WTC11 (cell line): Measurements from ENCODE around the gene PHF24. TPM values are rescaled to one million over a fixed set of nuclear protein-coding genes. Genes with fewer than 3 reads are reported as not detected.

Source experiments
- ATAC-seq: fragments of 200-7000 bp; cut with Tn5 transposase; 2 replicates; pipeline ENCODE4 v1.10.0; 2021; ENCODE audit warnings: mild to moderate bottlenecking, moderate library complexity
- CTCF ChIA-PET: fragments of 300-600 bp; sonication (Branson Sonifier 250); formaldehyde crosslinking; loops from one replicate; lab custom pipeline; 2021; ENCODE audit warnings: antibody characterized with exemption; lab: Charles Lee
- POLR2A ChIA-PET: fragments of 350-600 bp; sonication (Branson Sonifier 250); formaldehyde crosslinking; loops from one replicate; lab custom pipeline; 2021; ENCODE audit warnings: antibody characterized with exemption; lab: Charles Lee
- DNase-seq: peaks from one replicate; pipeline ENCODE4 v3.0.0; 2021; ENCODE audit warnings: low spot score
- H3K27ac Mint-ChIP-seq: 2 replicates; pipeline ENCODE4 v1.8.0; 2021; ENCODE audit warnings: mixed read lengths
- H3K27me3 Mint-ChIP-seq: 2 replicates; pipeline ENCODE4 v1.8.0; 2021; ENCODE audit warnings: low read depth, mild to moderate bottlenecking, moderate library complexity, mixed read lengths
- H3K36me3 Mint-ChIP-seq: 2 replicates; pipeline ENCODE4 v1.8.0; 2021; ENCODE audit warnings: mixed read lengths
- H3K4me1 Mint-ChIP-seq: 2 replicates; pipeline ENCODE4 v1.8.0; 2022; ENCODE audit warnings: mixed read lengths
- H3K4me3 Mint-ChIP-seq: 2 replicates; pipeline ENCODE4 v1.8.0; 2021; ENCODE audit warnings: mild to moderate bottlenecking, moderate library complexity, mixed read lengths
- H3K9me3 Mint-ChIP-seq: 2 replicates; pipeline ENCODE4 v1.8.0; 2021; ENCODE audit warnings: mixed read lengths
- CREB1 ChIP-seq: sonication (generic); formaldehyde crosslinking; IDR thresholded peaks from 2 replicates; pipeline ENCODE4 v1.8.0; 2023; ENCODE audit warnings: mild to moderate bottlenecking, missing genetic modification reagents
- EMX1 ChIP-seq: fragments of 250-450 bp; sonication (Bioruptor Pico); IDR thresholded peaks from 2 replicates; pipeline ENCODE4 v1.8.0; 2021; ENCODE audit warnings: mild to moderate bottlenecking
- FOXJ3 ChIP-seq: sonication (generic); formaldehyde crosslinking; IDR thresholded peaks from 2 replicates; pipeline ENCODE4 v1.9.0; 2021; ENCODE audit warnings: missing genetic modification reagents, mild to moderate bottlenecking, borderline replicate concordance
- GABPB1 ChIP-seq: sonication (generic); formaldehyde crosslinking; IDR thresholded peaks from 2 replicates; pipeline ENCODE4 v1.8.1; 2023; ENCODE audit warnings: mild to moderate bottlenecking, missing genetic modification reagents
- TEAD4 ChIP-seq: sonication (generic); formaldehyde crosslinking; IDR thresholded peaks from 2 replicates; pipeline ENCODE4 v1.8.0; 2022; ENCODE audit warnings: mild to moderate bottlenecking, missing genetic modification reagents
- ZNF219 ChIP-seq: sonication (generic); formaldehyde crosslinking; IDR thresholded peaks from 2 replicates; pipeline ENCODE4 v1.8.0; 2023; ENCODE audit warnings: missing genetic modification reagents, mild to moderate bottlenecking, borderline replicate concordance
- ZNF317 ChIP-seq: sonication (generic); formaldehyde crosslinking; IDR thresholded peaks from 2 replicates; pipeline ENCODE4 v1.8.1; 2023; ENCODE audit warnings: low read depth, mild to moderate bottlenecking, moderate library complexity, missing genetic modification reagents, borderline replicate concordance
- ZNF396 ChIP-seq: fragments of 250-450 bp; sonication (Bioruptor Pico); IDR thresholded peaks from 2 replicates; pipeline ENCODE4 v1.8.0; 2021; ENCODE audit warnings: mild to moderate bottlenecking, moderate library complexity, borderline replicate concordance
- ZNF423 ChIP-seq: fragments of 250-450 bp; sonication (Bioruptor Pico); IDR thresholded peaks from 2 replicates; pipeline ENCODE4 v2.1.2; 2022; ENCODE audit warnings: mild to moderate bottlenecking, moderate library complexity
- ZNF671 ChIP-seq: fragments of 250-450 bp; sonication (Bioruptor Pico); IDR thresholded peaks from 2 replicates; pipeline ENCODE4 v1.8.0; 2021; ENCODE audit warnings: mild to moderate bottlenecking
- total RNA-seq: library from RNA; stranded (reverse); gene quantifications from 3 replicates; pipeline ENCODE4 v1.2.3, GENCODE V29; 2021
- TF ChIP-seq, protein P1 (sequence below): sonication (generic); formaldehyde crosslinking; IDR thresholded peaks from 2 replicates; pipeline ENCODE4 v1.8.0; 2023; ENCODE audit warnings: missing genetic modification reagents, mild to moderate bottlenecking, borderline replicate concordance
- TF ChIP-seq, protein P2 (sequence below): fragments of 250-450 bp; sonication (Bioruptor Pico); conservative IDR thresholded peaks from 2 replicates; pipeline ENCODE4 v1.9.0; 2021; ENCODE audit warnings: mild to moderate bottlenecking
- TF ChIP-seq, protein P3 (sequence below): sonication (generic); formaldehyde crosslinking; IDR thresholded peaks from 2 replicates; pipeline ENCODE4 v1.8.1; 2022; ENCODE audit warnings: missing genetic modification reagents, borderline replicate concordance
- TF ChIP-seq, protein P4 (sequence below): fragments of 250-450 bp; sonication (Bioruptor Pico); IDR thresholded peaks from 2 replicates; pipeline ENCODE4 v1.9.0; 2021; ENCODE audit warnings: mild to moderate bottlenecking, borderline replicate concordance
- TF ChIP-seq, protein P5 (sequence below): sonication (generic); formaldehyde crosslinking; IDR thresholded peaks from 2 replicates; pipeline ENCODE4 v1.8.0; 2022; ENCODE audit warnings: mild to moderate bottlenecking, missing genetic modification reagents

The PHF24 gene
- total RNA-seq, 1 experiment from 2014 or later = 0.59 TPM

DNA sequence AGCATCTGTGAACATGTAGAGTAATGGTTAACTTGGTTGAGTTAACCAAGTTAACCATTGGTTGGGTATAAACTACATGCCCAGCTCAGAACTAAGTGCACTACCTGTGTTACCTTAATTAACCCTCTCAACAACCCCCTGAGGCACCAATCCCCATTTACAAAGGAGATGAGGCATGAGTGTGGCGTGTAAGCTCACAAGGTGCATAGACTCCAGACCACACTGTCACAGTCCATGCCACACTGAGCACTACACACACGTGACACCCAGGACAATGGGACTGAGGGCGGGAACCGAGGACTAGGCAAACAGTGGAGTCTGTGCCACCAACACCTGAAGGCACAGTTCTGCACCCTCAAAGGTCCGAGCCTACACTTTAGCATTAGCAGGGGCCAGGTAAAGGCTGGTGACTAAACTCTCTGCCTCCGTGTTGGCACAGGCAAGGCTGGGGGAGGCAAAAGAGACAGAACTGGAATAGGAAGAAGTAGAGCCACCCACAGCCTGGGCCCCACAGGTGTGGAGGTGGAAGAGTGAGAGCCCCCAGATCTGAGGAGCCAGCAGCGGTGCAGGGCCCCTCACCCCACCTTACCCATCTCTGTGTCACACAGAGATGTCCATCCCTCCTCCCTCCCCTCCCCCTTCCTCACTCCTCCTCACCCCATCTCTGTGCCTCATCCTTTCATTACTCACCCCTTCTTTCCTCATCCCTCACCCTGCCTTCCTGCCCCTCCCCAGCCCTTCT, 29.2 kb downstream of the PHF24 start (continued):
- TF ChIP-seq GABPB1 (CRISPR knock-in tag) (no peak), ZNF317 (CRISPR knock-in tag) (no peak), EMX1 (no peak)
- TF ChIP-seq, protein P1, sequence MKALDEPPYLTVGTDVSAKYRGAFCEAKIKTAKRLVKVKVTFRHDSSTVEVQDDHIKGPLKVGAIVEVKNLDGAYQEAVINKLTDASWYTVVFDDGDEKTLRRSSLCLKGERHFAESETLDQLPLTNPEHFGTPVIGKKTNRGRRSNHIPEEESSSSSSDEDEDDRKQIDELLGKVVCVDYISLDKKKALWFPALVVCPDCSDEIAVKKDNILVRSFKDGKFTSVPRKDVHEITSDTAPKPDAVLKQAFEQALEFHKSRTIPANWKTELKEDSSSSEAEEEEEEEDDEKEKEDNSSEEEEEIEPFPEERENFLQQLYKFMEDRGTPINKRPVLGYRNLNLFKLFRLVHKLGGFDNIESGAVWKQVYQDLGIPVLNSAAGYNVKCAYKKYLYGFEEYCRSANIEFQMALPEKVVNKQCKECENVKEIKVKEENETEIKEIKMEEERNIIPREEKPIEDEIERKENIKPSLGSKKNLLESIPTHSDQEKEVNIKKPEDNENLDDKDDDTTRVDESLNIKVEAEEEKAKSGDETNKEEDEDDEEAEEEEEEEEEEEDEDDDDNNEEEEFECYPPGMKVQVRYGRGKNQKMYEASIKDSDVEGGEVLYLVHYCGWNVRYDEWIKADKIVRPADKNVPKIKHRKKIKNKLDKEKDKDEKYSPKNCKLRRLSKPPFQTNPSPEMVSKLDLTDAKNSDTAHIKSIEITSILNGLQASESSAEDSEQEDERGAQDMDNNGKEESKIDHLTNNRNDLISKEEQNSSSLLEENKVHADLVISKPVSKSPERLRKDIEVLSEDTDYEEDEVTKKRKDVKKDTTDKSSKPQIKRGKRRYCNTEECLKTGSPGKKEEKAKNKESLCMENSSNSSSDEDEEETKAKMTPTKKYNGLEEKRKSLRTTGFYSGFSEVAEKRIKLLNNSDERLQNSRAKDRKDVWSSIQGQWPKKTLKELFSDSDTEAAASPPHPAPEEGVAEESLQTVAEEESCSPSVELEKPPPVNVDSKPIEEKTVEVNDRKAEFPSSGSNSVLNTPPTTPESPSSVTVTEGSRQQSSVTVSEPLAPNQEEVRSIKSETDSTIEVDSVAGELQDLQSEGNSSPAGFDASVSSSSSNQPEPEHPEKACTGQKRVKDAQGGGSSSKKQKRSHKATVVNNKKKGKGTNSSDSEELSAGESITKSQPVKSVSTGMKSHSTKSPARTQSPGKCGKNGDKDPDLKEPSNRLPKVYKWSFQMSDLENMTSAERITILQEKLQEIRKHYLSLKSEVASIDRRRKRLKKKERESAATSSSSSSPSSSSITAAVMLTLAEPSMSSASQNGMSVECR = no peak
- TF ChIP-seq, protein P2, sequence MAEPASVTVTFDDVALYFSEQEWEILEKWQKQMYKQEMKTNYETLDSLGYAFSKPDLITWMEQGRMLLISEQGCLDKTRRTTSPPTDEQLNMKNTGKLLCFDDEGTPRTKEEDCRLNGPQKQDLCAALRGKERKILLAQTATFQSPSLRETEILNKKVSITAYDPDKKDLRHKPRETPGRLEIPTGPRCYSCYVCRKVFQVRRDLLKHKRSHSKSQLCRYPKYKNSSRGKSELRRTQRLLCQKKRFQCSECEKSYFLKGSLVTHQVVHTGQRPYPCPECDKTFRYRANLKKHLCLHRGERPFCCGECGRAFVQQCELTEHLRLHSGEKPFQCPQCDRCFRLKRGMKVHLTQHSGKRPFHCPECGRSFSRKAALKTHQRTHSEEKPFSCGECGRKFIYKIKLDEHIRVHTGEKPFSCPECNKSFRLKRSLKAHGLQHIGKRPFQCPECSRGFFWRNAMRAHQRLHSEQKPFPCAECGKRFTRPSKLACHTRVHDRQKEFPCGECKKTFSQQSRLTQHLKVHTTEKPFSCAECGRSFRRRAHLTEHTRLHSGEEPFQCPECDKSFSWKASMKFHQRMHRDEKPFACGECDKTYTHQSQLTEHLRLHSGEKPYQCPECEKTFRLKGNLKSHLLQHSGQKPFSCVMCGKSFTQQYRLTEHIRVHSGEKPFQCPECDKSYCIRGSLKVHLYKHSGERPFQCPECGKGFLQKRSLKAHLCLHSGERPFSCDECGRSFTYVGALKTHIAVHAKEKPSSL (CRISPR knock-in tag) = no peak

DNA sequence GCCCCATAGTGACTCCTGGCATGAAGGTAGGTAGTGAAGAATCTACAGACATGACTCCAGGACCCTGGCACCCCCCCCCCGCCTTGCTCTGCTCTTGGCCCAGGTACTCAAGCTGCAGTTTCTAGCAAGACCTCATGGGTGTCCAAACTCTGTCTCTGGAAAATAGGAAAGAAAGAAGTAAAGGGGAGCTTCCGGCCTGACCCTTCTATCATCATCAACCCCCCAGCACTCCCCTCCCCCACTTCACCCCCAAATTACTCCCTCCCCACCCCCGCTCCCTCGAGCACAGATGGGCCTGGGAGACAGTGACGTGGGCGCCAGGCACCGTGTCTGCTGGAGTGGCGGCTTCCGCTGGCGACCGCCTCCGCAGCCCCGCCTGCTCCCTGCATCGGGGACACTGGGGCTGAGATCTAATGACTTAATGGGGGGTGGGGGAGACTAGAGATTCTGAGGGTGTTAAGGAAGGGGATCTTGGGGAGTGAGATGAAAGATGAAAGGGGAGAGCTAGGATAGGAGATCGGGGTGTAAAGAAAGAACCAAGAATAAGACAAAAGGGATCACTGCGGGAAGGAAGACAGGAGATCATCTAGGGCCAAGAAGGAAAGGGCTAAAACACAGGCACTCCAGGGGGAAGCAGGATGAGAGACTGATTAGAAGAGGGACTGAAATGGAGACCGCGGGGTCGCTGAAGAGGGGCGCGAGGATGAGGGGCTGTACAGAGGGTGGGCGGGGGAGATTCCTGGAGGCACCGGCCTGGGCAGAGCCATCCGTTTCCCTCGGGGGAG, 30.3 kb downstream of the PHF24 start:
- H3K27me3 Mint-ChIP-seq = peaks cover 4% of the 10 kb centered on the region
- POLR2A ChIA-PET = interaction anchor here (0.6 to 3.4 kb wide), 3 partner anchors 12 to 91 kb away, joined by 3 to 9 read pairs (median 3); partner anchors contain the start of gene FANCG
- CTCF ChIA-PET = interaction anchor here (0.5 to 10.1 kb wide), 9 partner anchors 21 to 286 kb away, joined by 3 to 183 read pairs (median 8); partner anchors contain the start of gene VCP
- ATAC-seq (no peak), DNase-seq (no peak)
- H3K36me3 Mint-ChIP-seq = peaks cover 7% of the 10 kb centered on the region; the same call in 1 of the 2 replicates
- peaks cover 51% of the 10 kb centered on the region for H3K4me1 Mint-ChIP-seq
- peak overlapping the region; percentile 82 for H3K4me3 Mint-ChIP-seq
- H3K27ac Mint-ChIP-seq = peak overlapping the region; percentile 70; the same call in 1 of the 2 replicates
- H3K9me3 Mint-ChIP-seq = no peaks in the 10 kb centered on the region
- TF ChIP-seq, protein P3, sequence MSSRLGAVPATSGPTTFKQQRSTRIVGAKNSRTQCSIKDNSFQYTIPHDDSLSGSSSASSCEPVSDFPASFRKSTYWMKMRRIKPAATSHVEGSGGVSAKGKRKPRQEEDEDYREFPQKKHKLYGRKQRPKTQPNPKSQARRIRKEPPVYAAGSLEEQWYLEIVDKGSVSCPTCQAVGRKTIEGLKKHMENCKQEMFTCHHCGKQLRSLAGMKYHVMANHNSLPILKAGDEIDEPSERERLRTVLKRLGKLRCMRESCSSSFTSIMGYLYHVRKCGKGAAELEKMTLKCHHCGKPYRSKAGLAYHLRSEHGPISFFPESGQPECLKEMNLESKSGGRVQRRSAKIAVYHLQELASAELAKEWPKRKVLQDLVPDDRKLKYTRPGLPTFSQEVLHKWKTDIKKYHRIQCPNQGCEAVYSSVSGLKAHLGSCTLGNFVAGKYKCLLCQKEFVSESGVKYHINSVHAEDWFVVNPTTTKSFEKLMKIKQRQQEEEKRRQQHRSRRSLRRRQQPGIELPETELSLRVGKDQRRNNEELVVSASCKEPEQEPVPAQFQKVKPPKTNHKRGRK (CRISPR knock-in tag) = no peak
- TF ChIP-seq ZNF671 (CRISPR knock-in tag) (no peak), ZNF396 (CRISPR knock-in tag) (no peak), ZNF423 (CRISPR knock-in tag) (no peak), TEAD4 (CRISPR knock-in tag) (no peak), CREB1 (CRISPR knock-in tag) (no peak), FOXJ3 (CRISPR knock-in tag) (no peak), ZNF219 (no peak)
- TF ChIP-seq, protein P4, sequence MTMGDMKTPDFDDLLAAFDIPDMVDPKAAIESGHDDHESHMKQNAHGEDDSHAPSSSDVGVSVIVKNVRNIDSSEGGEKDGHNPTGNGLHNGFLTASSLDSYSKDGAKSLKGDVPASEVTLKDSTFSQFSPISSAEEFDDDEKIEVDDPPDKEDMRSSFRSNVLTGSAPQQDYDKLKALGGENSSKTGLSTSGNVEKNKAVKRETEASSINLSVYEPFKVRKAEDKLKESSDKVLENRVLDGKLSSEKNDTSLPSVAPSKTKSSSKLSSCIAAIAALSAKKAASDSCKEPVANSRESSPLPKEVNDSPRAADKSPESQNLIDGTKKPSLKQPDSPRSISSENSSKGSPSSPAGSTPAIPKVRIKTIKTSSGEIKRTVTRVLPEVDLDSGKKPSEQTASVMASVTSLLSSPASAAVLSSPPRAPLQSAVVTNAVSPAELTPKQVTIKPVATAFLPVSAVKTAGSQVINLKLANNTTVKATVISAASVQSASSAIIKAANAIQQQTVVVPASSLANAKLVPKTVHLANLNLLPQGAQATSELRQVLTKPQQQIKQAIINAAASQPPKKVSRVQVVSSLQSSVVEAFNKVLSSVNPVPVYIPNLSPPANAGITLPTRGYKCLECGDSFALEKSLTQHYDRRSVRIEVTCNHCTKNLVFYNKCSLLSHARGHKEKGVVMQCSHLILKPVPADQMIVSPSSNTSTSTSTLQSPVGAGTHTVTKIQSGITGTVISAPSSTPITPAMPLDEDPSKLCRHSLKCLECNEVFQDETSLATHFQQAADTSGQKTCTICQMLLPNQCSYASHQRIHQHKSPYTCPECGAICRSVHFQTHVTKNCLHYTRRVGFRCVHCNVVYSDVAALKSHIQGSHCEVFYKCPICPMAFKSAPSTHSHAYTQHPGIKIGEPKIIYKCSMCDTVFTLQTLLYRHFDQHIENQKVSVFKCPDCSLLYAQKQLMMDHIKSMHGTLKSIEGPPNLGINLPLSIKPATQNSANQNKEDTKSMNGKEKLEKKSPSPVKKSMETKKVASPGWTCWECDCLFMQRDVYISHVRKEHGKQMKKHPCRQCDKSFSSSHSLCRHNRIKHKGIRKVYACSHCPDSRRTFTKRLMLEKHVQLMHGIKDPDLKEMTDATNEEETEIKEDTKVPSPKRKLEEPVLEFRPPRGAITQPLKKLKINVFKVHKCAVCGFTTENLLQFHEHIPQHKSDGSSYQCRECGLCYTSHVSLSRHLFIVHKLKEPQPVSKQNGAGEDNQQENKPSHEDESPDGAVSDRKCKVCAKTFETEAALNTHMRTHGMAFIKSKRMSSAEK (CRISPR knock-in tag) = no peak
- TF ChIP-seq, protein P5, sequence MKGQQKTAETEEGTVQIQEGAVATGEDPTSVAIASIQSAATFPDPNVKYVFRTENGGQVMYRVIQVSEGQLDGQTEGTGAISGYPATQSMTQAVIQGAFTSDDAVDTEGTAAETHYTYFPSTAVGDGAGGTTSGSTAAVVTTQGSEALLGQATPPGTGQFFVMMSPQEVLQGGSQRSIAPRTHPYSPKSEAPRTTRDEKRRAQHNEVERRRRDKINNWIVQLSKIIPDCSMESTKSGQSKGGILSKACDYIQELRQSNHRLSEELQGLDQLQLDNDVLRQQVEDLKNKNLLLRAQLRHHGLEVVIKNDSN (CRISPR knock-in tag) = no peak
- TF ChIP-seq, protein P1 = no peak
